NCI-H1417 (cell line): ENCODE results near the gene ACTRT2.

ENCODE experiments used
- DNase-seq, 3 experiments: peaks; one replicate each; lab custom pipeline; 2025; lab: John Stamatoyannopoulos, UW

The ACTRT2 gene

GRCh38 chr1:3033040-3033789 lies 11.9 kb downstream of the ACTRT2 start:
- DNase-seq = no peak

DNA sequence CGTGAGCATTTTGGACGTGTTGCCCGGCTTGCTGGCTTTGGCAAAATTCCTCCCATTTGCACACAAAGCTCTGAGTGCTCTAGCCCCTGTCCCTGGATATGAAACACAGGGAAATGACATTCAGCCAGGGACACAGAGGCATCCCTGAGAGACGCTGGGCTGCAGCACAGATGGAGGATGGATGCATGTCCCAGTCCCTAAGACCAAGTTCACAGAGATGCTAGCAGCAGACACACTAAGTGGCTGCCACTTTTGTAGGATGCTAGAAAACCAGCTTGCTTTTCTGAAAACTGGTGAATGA lies 12.5 kb downstream of the ACTRT2 start:
- no peak for DNase-seq

DNA sequence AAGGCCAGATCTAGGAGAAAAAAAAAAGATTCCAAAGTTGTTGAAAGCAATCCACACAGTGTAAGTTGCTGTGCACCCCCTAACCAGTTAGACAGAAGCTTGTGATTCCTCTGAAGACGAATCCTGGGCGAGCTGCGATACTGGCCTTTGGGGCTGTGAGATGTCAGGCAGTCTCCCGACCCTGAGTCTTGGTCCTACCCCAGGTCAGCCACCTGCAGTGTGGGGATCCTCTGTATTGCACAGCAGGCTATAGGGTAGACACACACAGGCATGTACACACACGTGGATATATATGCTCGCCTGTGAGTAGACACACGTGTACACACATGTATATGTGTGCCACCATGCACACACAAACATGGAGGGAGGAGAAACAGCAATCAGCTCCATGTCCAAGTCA lies 12.9 kb downstream of the ACTRT2 start:
- DNase-seq = no peak

DNA sequence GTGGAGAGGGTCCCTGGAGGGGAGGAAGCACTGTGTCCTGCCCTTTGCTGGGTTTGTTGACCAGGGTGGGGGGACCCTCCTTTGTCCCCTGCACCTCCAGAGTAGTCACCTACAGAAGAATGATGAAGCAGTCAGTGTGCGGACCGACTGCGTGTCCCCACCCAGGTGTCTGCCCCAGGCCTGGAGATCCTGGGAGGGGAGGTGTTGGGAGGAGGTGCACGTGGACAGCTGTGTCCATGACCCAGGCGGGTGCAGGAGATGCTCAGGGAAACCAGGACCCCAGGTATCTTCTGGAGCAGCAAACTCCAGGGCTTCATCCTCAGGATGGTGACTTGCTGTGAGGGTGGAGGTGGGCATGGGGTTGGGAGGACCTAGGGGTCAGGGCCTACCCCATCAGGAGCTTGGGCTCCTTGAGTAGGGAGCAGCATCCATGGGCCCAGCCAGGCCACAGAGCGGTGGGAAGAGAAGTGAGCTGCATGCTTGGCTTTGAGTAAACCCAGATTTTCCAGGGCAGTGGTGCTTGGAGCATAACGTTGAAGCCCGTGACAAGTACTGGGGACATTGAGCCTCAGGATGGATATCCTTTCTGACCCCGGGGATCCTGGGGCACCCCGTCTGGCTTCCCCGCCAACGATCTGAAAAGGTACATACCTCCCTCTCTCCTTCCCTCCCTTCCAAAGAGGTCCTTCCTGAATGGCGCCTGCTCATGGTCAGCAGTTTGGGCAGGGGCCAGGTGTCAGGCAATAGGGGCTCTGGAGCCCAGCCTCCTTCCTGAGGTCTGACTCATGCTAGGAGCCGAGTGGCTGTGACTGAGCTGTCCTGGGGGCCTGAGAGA lies 13.7 kb downstream of the ACTRT2 start:
- DNase-seq = no peak

GRCh38 chr1:3035563-3036446 lies 14.5 kb downstream of the ACTRT2 start:
- DNase-seq = no peak

GRCh38 chr1:3036447-3037280 lies 15.4 kb downstream of the ACTRT2 start:
- no peak for DNase-seq

DNA sequence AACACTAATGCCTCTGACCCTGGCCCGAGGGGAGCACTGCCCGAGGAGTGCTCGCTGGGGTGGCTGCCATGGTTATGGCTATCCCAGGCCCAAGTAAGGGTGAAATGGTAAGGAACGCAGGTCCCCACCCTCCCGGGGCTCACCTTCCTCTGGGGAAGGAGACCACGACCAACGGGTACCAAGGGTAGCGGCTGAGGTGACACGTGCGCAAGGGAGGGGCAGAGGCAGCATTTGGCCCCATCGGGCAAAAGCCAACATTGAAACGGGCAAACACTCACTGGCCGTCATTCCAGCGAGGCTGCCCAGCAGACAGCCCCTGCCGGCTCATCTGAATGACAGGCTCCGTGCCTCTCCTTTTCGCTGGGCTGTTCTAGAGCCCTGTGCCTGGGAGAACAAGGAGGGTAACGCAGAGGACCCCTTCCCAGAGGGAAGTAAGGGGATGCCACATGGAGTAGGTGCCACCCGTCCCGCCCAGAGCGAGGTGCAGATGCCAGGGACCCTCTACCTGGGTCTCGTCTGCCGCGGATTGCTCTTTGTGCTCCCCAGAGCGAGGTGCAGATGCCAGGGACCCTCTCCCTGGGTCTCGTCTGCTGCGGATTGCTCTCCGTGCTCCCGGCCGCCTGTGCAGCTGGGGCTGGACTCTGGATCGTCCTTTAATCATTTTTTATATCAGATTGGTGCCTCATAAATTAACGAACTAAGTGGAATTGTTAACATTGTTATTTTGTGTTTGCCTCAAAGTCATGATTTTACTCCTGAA lies 16.2 kb downstream of the ACTRT2 start:
- DNase-seq = no peak

DNA sequence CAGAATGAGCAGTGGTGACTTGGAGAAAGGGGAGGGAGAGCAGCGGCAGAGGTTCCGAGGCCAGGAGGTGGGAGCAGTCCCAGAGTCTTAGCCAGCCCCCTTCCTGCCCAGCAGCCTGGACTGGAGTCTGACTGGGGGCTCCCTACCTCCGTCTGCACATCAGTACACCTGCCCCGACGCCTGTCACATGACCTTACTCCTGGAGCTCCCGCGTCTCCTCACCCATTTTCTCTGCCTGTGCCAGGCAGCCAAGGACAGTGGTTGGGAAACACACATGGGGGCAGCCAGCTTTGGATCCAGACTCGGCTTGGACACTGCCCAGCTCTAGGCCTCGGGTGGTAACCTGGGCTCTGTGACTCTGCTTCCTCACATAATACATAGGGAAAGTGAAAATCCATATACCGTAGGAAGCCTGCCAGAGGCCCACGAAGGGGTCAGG lies 16.9 kb downstream of the ACTRT2 start:
- DNase-seq = no peak

- DNase-seq = no peak
These were observed 17.4 kb downstream of the ACTRT2 start for GRCh38 chr1:3038571-3039181.

GRCh38 chr1:3040004-3040403 lies 18.7 kb downstream of the ACTRT2 start:
- DNase-seq = no peak

- no peak for DNase-seq
These were observed 21.2 kb downstream of the ACTRT2 start for GRCh38 chr1:3042481-3042880.

DNA sequence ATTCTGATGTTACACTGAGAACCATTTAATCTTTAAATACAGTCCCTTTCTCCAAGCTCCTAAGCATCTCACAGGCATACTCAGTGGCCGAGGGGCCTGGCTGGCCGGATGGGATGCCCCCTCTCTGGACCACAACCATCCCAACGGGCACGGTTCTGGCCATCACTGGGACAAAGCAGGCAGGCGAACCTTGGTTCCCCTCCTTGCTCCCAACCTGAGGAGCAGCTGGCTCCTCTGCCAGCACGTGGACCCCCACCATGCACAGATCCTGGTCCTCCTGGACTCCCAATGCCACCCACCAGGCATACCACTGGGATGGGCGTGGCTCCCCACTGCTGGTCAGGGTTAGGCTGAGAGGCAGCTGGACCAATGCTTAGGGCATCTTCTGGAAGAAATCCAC lies 27.9 kb downstream of the ACTRT2 start:
- no peak for DNase-seq

DNA sequence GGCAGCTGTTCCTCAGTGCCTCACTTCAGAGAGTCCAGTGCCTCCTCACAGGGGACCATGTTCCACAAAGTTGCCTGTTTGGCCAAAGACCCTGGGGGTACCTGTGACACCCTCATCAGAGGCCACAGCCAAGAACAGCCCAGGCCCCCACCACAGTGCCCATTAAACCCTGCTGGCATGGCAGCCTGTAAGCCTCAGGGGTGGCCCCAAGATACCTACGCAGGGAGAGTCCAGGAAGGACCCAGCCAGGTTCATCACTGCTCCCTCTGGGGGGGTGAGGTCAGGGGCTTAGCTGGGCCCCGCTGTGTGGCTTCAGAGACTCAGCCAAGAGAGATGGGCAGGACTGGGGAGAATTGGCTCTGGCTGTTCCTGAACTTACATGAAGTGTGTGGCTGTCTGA lies 28.6 kb downstream of the ACTRT2 start:
- DNase-seq = no peak

DNA sequence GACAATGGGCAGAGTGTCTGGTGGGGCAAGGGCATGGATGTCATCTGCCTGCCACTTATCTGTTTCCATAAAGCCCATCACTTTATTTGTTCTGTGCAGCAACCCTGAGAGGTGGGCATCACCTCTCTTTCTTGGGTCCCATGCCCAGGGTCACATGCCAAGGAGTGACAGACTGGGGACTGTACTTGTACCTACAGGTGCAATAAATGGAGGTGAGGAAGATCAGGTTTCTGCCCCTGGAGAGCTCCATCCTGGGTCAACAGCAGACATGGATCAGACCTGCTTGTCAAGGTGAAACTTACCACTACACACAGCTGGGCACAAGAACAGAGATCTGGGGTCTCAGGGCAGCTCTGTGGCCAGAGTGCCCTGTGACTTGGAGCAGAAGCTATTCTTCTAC lies 29.3 kb downstream of the ACTRT2 start:
- DNase-seq = no peak

DNA sequence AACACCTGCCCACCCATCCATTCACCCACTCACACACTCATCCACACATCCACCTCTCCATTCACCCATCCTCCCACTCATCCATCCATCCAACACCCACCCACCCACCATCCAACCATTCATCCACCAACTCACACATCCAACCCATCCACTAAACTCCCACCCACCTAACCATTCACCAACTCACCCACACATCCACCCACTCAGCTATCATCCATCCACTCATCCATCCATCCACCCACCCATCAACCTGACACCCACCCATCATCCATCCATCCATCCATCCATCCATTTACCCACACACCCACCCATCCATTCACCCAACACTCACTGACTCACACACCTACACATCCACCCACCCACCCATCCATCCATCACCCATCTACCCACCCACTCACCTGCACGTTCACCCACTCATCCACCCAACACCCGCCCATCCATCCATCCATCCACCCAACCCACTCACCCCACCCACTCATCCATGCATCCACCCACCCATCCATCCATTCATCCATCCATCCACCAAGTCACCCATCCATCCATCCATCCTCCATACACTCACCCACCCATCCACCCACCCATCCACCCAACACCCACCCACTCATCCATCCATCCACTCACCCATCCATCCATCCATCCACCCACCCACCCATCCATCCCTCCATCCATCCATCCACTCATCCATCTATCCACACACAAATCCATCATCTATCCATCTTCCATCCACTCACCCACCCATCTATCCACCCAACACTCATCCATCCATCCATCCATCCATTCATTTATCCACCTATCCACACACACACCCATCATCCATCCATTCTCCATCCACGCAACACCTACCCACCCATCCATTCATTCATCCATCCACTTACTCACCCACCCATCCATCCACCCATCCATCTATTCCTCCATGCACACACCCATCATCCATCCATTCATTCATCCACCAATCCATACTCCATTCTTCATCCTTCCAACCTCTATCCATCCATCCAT lies 30.3 kb downstream of the ACTRT2 start:
- no peak for DNase-seq

DNA sequence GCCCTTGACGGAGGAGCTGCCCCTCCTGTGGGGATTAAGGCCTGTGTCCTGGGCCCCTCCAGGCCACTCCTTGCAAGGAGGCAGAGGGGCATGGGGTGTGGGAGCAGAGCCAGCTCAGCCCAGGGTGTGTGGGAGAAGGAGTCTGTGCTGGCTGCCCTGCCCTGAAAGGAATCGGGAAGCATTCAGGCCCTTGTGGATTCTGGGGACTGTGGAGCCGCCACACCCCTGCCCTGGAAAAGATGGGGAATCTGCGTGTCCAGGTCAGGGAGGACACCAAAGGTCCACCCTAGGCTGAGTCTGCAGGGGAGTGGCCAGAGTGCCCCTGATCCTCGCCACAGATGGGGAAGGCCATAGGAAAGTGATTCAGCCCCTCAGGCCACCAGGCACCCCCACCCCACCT lies 31.2 kb downstream of the ACTRT2 start:
- no peak for DNase-seq

- DNase-seq = no peak
These were observed 32.2 kb downstream of the ACTRT2 start for GRCh38 chr1:3053366-3053980.

DNA sequence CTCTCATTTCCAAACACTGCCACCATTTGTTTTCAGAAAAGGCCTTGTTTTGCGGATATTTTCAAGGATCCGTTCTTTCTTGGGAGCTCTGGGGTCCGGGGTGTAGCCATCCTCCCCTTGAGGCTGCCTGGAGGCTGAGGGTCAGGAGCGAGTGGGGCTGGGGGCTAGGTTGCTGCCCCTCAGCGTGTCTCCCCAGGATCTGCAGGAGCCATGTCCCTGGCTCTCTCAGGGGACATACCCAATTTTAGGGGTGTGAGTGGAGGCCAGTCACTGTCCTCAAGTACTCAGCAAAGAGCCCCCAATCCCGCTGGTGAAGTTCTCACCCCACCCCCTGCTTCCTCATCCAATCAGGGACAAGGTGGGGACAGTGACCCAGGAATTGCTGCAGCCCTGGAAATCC lies 32.7 kb downstream of the ACTRT2 start:
- DNase-seq = no peak

DNA sequence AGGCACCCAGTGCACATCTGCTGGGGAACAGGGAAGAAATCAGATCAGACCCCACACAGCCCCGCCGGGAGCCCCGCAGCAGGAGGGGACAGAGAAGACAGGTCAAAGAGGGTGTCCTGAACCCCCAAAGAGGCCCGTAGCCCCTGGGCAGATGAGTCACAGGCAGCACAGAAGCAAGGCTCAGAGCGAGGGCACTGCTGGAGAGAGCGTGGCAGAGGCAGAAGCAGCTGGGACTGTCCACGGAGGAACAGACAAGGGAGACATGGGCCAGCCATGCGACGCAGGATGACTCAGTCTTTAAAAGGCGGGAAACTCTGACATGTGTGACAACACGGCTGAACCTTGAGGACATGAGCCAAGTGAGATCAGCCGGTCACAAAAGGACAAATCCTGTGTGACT lies 33.2 kb downstream of the ACTRT2 start:
- DNase-seq = no peak
